ENCODE results near the gene THSD7B.

Gene THSD7B

DNA sequence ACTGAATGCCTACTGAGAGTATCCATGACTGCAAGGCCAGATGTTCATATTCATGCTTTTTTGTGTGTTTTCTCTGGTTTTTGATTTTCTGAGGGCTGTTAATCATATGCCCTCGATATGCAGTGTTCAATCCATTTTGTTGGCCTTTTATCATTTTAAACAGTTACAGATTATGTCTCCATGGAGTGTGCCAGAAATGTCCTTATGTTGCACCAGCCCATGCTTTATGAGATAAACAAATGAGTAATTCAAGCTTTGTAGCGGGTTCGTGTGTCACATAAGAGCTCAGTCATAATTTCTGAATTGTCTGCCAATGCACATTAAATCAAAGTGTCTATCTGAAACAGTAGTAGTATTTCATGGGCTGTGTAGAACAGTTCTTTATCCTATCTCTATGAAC is 583.0 kb downstream of the THSD7B start:
- no peak overlapping the region for H3K9ac ChIP-seq (ENCODE audit: low read depth in 1 of 2, low read length in 2 of 2)
- H3K4me1 ChIP-seq (ENCODE audit: control insufficient read depth in 1 of 2, insufficient read depth in 2 of 2, low read length in 2 of 2), result no peaks in the 10 kb centered on the region
- no peaks in the 10 kb centered on the region for H3K9me3 ChIP-seq (ENCODE audit: control insufficient read depth in 1 of 2, low read length in 2 of 2)
- no peak overlapping the region for H3K27ac ChIP-seq (ENCODE audit: low read depth, low read length)
- no peak overlapping the region for H3K4me3 ChIP-seq (ENCODE audit: low read depth in 1 of 2, low read length in 2 of 2)
- no peaks in the 10 kb centered on the region for H3K36me3 ChIP-seq (ENCODE audit: control insufficient read depth in 1 of 2, insufficient read depth in 2 of 2, low read length in 2 of 2)
- no peaks in the 10 kb centered on the region for H3K27me3 ChIP-seq (ENCODE audit: control insufficient read depth in 1 of 2, insufficient read depth in 2 of 2, low read length in 2 of 2)

GRCh38 chr2:137357634-137358033 is 592.3 kb downstream of the THSD7B start:
- peaks cover 4 to 12% of the 10 kb centered on the region in 2 donors for H3K9me3 ChIP-seq (ENCODE audit: control insufficient read depth in 1 of 2, low read length in 2 of 2)
- no peaks in the 10 kb centered on the region for H3K36me3 ChIP-seq (ENCODE audit: control insufficient read depth in 1 of 2, insufficient read depth in 2 of 2, low read length in 2 of 2)
- H3K27me3 ChIP-seq (ENCODE audit: control insufficient read depth in 1 of 2, insufficient read depth in 2 of 2, low read length in 2 of 2), result no peaks in the 10 kb centered on the region
- H3K27ac ChIP-seq (ENCODE audit: low read depth, low read length), result no peak overlapping the region
- no peaks in the 10 kb centered on the region for H3K4me1 ChIP-seq (ENCODE audit: control insufficient read depth in 1 of 2, insufficient read depth in 2 of 2, low read length in 2 of 2)
- H3K9ac ChIP-seq (ENCODE audit: low read depth in 1 of 2, low read length in 2 of 2), result no peak overlapping the region
- no peak overlapping the region for H3K4me3 ChIP-seq (ENCODE audit: low read depth in 1 of 2, low read length in 2 of 2)

- Histone ChIP-seq H3K27me3 (ENCODE audit: control insufficient read depth in 1 of 2, insufficient read depth in 2 of 2, low read length in 2 of 2) (no peaks in the 10 kb centered on the region), H3K4me3 (ENCODE audit: low read depth in 1 of 2, low read length in 2 of 2) (no peak overlapping the region), H3K27ac (ENCODE audit: low read depth, low read length) (no peak overlapping the region), H3K4me1 (ENCODE audit: control insufficient read depth in 1 of 2, insufficient read depth in 2 of 2, low read length in 2 of 2) (no peaks in the 10 kb centered on the region), H3K9me3 (ENCODE audit: control insufficient read depth in 1 of 2, low read length in 2 of 2) (no peaks in the 10 kb centered on the region), H3K9ac (ENCODE audit: low read depth in 1 of 2, low read length in 2 of 2) (no peak overlapping the region), H3K36me3 (ENCODE audit: control insufficient read depth in 1 of 2, insufficient read depth in 2 of 2, low read length in 2 of 2) (no peaks in the 10 kb centered on the region)
These were observed 602.0 kb downstream of the THSD7B start for GRCh38 chr2:137367361-137367760.

DNA sequence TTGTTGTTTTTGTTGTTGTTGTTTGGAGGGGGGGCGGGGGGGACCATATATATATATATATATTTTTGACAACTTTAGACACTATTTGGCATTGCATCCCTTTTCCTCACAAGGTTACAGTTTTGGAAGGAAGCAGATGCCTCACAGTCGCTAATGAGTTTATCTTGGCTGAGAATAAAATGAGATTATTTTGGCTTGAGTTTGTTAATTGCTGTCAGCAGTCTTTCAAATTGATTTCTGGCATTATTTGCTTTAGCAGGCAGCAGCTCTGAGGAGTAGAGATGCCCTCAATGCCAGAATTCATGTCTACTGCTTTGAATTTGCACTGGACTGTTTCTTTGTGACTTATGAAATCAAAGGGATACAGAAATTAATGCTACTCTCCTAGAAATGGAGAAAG is 603.8 kb downstream of the THSD7B start:
- H3K27me3 ChIP-seq (ENCODE audit: control insufficient read depth in 1 of 2, insufficient read depth in 2 of 2, low read length in 2 of 2), result no peaks in the 10 kb centered on the region
- no peak overlapping the region for H3K4me3 ChIP-seq (ENCODE audit: low read depth in 1 of 2, low read length in 2 of 2)
- no peak overlapping the region for H3K27ac ChIP-seq (ENCODE audit: low read depth, low read length)
- H3K36me3 ChIP-seq (ENCODE audit: control insufficient read depth in 1 of 2, insufficient read depth in 2 of 2, low read length in 2 of 2), result no peaks in the 10 kb centered on the region
- no peaks in the 10 kb centered on the region for H3K9me3 ChIP-seq (ENCODE audit: control insufficient read depth in 1 of 2, low read length in 2 of 2)
- H3K4me1 ChIP-seq (ENCODE audit: control insufficient read depth in 1 of 2, insufficient read depth in 2 of 2, low read length in 2 of 2), result no peaks in the 10 kb centered on the region
- H3K9ac ChIP-seq (ENCODE audit: low read depth in 1 of 2, low read length in 2 of 2), result no peak overlapping the region

- Histone ChIP-seq H3K36me3 (ENCODE audit: control insufficient read depth in 1 of 2, insufficient read depth in 2 of 2, low read length in 2 of 2) (no peaks in the 10 kb centered on the region), H3K4me3 (ENCODE audit: low read depth in 1 of 2, low read length in 2 of 2) (no peak overlapping the region), H3K9ac (ENCODE audit: low read depth in 1 of 2, low read length in 2 of 2) (no peak overlapping the region), H3K9me3 (ENCODE audit: control insufficient read depth in 1 of 2, low read length in 2 of 2) (peaks cover 12 to 16% of the 10 kb centered on the region in 2 donors), H3K27ac (ENCODE audit: low read depth, low read length) (no peak overlapping the region), H3K4me1 (ENCODE audit: control insufficient read depth in 1 of 2, insufficient read depth in 2 of 2, low read length in 2 of 2) (no peaks in the 10 kb centered on the region), H3K27me3 (ENCODE audit: control insufficient read depth in 1 of 2, insufficient read depth in 2 of 2, low read length in 2 of 2) (no peaks in the 10 kb centered on the region)
These were observed 613.8 kb downstream of the THSD7B start for GRCh38 chr2:137379186-137379585.

GRCh38 chr2:137380610-137381009 is 615.3 kb downstream of the THSD7B start:
- no peak overlapping the region for H3K4me3 ChIP-seq (ENCODE audit: low read depth in 1 of 2, low read length in 2 of 2)
- no peaks in the 10 kb centered on the region for H3K4me1 ChIP-seq (ENCODE audit: control insufficient read depth in 1 of 2, insufficient read depth in 2 of 2, low read length in 2 of 2)
- no peak overlapping the region for H3K27ac ChIP-seq (ENCODE audit: low read depth, low read length)
- H3K9ac ChIP-seq (ENCODE audit: low read depth in 1 of 2, low read length in 2 of 2), result no peak overlapping the region
- H3K9me3 ChIP-seq (ENCODE audit: control insufficient read depth in 1 of 2, low read length in 2 of 2), result peaks cover 12 to 16% of the 10 kb centered on the region in 2 donors
- H3K36me3 ChIP-seq (ENCODE audit: control insufficient read depth in 1 of 2, insufficient read depth in 2 of 2, low read length in 2 of 2), result no peaks in the 10 kb centered on the region
- H3K27me3 ChIP-seq (ENCODE audit: control insufficient read depth in 1 of 2, insufficient read depth in 2 of 2, low read length in 2 of 2), result no peaks in the 10 kb centered on the region

DNA sequence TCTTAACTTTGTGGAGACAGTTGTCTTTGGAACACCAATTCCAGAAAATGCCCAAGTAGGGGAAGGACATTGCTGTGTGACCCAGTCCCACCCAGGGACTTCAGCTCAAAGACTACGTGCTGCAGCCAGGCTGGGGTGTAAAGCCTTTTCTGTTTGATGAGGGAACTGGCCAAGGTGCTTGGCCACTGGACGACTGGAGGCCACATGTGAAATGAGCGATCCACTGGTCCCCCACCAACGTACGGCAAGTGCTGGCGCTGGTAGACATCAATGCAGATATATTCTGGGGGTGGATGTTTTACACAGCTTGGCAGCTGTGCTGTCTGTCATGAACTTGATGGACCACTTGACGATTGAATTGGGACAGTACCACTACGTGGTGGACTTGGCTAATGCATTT is 616.4 kb downstream of the THSD7B start:
- Histone ChIP-seq H3K27ac (ENCODE audit: low read depth, low read length) (no peak overlapping the region), H3K4me3 (ENCODE audit: low read depth in 1 of 2, low read length in 2 of 2) (no peak overlapping the region), H3K9me3 (ENCODE audit: control insufficient read depth in 1 of 2, low read length in 2 of 2) (peaks cover 12 to 16% of the 10 kb centered on the region in 2 donors)

DNA sequence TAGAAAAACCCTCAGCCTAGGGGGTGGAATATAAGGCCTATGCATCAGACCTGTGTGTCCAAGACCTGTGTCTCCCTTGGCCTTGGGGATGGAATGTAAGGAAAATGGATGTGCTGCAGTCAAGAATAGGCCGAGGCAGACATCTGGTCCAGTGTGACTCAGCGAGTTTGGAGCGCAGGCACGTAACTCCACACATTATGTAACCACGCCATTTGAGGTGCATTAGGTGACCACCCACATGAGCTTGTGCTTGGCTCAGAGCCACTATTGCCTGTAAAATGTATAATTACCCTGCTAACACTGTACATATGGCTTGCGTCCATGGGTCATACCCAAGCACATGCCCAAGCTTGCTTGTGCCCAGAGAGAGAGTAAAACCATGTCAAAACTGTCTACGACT is 618.0 kb downstream of the THSD7B start:
- no peaks in the 10 kb centered on the region for H3K27me3 ChIP-seq (ENCODE audit: control insufficient read depth in 1 of 2, insufficient read depth in 2 of 2, low read length in 2 of 2)
- no peak overlapping the region for H3K9ac ChIP-seq (ENCODE audit: low read depth in 1 of 2, low read length in 2 of 2)
- no peaks in the 10 kb centered on the region for H3K4me1 ChIP-seq (ENCODE audit: control insufficient read depth in 1 of 2, insufficient read depth in 2 of 2, low read length in 2 of 2)
- H3K36me3 ChIP-seq (ENCODE audit: control insufficient read depth in 1 of 2, insufficient read depth in 2 of 2, low read length in 2 of 2), result no peaks in the 10 kb centered on the region
- H3K4me3 ChIP-seq (ENCODE audit: low read depth in 1 of 2, low read length in 2 of 2), result no peak overlapping the region
- H3K9me3 ChIP-seq (ENCODE audit: control insufficient read depth in 1 of 2, low read length in 2 of 2), result peaks cover 12 to 14% of the 10 kb centered on the region in 2 donors
- no peak overlapping the region for H3K27ac ChIP-seq (ENCODE audit: low read depth, low read length)

More for the DNA sequence above, 616.4 kb downstream of the THSD7B start:
- Histone ChIP-seq H3K9ac (ENCODE audit: low read depth in 1 of 2, low read length in 2 of 2) (no peak overlapping the region), H3K27me3 (ENCODE audit: control insufficient read depth in 1 of 2, insufficient read depth in 2 of 2, low read length in 2 of 2) (no peaks in the 10 kb centered on the region), H3K4me1 (ENCODE audit: control insufficient read depth in 1 of 2, insufficient read depth in 2 of 2, low read length in 2 of 2) (no peaks in the 10 kb centered on the region), H3K36me3 (ENCODE audit: control insufficient read depth in 1 of 2, insufficient read depth in 2 of 2, low read length in 2 of 2) (no peaks in the 10 kb centered on the region)

DNA sequence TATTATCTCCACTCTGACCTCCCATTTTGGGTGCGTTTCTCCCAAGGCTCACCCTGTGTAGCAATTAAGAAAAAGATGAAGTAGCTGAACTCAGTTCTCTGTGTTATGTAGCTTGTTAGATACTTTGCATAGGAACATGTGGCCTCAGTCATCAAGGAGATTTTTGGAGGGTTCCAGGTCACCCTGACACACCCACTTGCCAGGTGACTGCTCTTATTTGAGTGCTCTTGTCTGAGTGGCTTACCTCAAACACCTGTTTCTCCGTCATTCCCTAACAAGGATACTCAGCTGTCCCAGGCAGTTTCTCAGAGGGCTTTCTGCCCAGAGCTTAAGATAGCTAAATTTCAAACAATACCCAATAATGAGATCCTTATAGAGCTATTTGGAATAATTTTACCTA is 621.7 kb downstream of the THSD7B start:
- H3K4me3 ChIP-seq (ENCODE audit: low read depth in 1 of 2, low read length in 2 of 2), result no peak overlapping the region
- H3K9ac ChIP-seq (ENCODE audit: low read depth in 1 of 2, low read length in 2 of 2), result no peak overlapping the region
- H3K27me3 ChIP-seq (ENCODE audit: control insufficient read depth in 1 of 2, insufficient read depth in 2 of 2, low read length in 2 of 2), result no peaks in the 10 kb centered on the region
- H3K27ac ChIP-seq (ENCODE audit: low read depth, low read length), result no peak overlapping the region
- H3K9me3 ChIP-seq (ENCODE audit: control insufficient read depth in 1 of 2, low read length in 2 of 2), result peaks cover 10 to 11% of the 10 kb centered on the region in 2 donors
- no peaks in the 10 kb centered on the region for H3K36me3 ChIP-seq (ENCODE audit: control insufficient read depth in 1 of 2, insufficient read depth in 2 of 2, low read length in 2 of 2)
- no peaks in the 10 kb centered on the region for H3K4me1 ChIP-seq (ENCODE audit: control insufficient read depth in 1 of 2, insufficient read depth in 2 of 2, low read length in 2 of 2)

DNA sequence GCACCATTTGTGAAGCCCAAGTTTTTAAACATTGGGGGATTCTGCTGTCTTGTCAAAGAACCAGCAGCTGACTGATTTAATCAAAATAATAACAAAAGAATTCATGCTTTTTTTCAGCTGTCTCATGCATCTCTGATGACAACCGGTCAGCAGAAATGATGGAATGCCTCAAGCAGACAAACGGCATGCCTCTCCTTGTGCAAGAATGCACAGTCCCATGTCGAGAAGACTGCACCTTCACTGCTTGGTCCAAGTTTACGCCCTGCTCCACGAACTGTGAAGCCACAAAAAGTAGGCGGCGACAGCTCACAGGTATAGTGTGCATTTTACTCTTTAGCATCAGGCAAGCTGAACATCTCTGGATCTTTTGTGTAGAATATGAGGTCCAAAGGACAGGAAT is 640.2 kb downstream of the THSD7B start:
- Histone ChIP-seq H3K4me3 (ENCODE audit: low read depth in 1 of 2, low read length in 2 of 2) (no peak overlapping the region), H3K27ac (ENCODE audit: low read depth, low read length) (no peak overlapping the region), H3K36me3 (ENCODE audit: control insufficient read depth in 1 of 2, insufficient read depth in 2 of 2, low read length in 2 of 2) (no peaks in the 10 kb centered on the region), H3K9me3 (ENCODE audit: control insufficient read depth in 1 of 2, low read length in 2 of 2) (peaks cover 0 to 11% of the 10 kb centered on the region in 2 donors), H3K4me1 (ENCODE audit: control insufficient read depth in 1 of 2, insufficient read depth in 2 of 2, low read length in 2 of 2) (no peaks in the 10 kb centered on the region), H3K9ac (ENCODE audit: low read depth in 1 of 2, low read length in 2 of 2) (no peak overlapping the region), H3K27me3 (ENCODE audit: control insufficient read depth in 1 of 2, insufficient read depth in 2 of 2, low read length in 2 of 2) (no peaks in the 10 kb centered on the region)

DNA sequence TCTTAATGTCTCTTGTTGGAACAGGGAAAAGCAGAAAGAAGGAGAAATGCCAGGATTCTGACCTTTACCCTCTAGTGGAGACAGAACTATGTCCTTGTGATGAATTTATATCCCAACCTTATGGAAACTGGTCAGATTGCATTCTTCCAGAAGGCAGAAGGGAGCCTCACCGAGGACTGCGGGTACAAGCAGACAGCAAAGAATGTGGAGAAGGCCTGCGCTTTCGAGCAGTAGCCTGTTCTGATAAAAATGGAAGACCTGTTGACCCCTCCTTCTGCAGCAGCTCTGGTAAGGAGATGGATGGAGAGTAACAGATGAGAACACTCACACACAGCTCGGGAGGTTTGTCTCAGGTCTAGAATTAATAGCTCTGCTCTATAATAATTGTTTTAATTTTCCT is 646.2 kb downstream of the THSD7B start:
- Histone ChIP-seq H3K27ac (ENCODE audit: low read depth, low read length) (no peak overlapping the region), H3K9me3 (ENCODE audit: control insufficient read depth in 1 of 2, low read length in 2 of 2) (peaks cover 0 to 8% of the 10 kb centered on the region in 2 donors), H3K27me3 (ENCODE audit: control insufficient read depth in 1 of 2, insufficient read depth in 2 of 2, low read length in 2 of 2) (no peaks in the 10 kb centered on the region), H3K4me1 (ENCODE audit: control insufficient read depth in 1 of 2, insufficient read depth in 2 of 2, low read length in 2 of 2) (no peaks in the 10 kb centered on the region), H3K4me3 (ENCODE audit: low read depth in 1 of 2, low read length in 2 of 2) (no peak overlapping the region), H3K36me3 (ENCODE audit: control insufficient read depth in 1 of 2, insufficient read depth in 2 of 2, low read length in 2 of 2) (no peaks in the 10 kb centered on the region), H3K9ac (ENCODE audit: low read depth in 1 of 2, low read length in 2 of 2) (no peak overlapping the region)

All from duodenal mucosa (tissue), 2 donors.